Uterus (tissue), 2 donors: Measurements from ENCODE around the gene CLIC1.

Experiments
- CTCF ChIP-seq, 4 experiments: fragments of 200-600 bp in 2 of 4; fragments of 450-650 bp in 2 of 4; sonication (generic) in 2 of 4; IDR thresholded peaks; one replicate each; pipeline ENCODE4 v1.5.1; 2016 to 2019; ENCODE audit warnings: antibody characterized with exemption in 4 of 4, mild to moderate bottlenecking in 2 of 4, moderate library complexity in 1 of 4
- POLR2A ChIP-seq, 2 donors: fragments of 450-650 bp; IDR thresholded peaks; one replicate each; pipeline ENCODE4 v1.6.1; 2016; ENCODE audit warnings: antibody characterized with exemption in 2 of 2, mild to moderate bottlenecking in 1 of 2, moderate library complexity in 1 of 2

DNA sequence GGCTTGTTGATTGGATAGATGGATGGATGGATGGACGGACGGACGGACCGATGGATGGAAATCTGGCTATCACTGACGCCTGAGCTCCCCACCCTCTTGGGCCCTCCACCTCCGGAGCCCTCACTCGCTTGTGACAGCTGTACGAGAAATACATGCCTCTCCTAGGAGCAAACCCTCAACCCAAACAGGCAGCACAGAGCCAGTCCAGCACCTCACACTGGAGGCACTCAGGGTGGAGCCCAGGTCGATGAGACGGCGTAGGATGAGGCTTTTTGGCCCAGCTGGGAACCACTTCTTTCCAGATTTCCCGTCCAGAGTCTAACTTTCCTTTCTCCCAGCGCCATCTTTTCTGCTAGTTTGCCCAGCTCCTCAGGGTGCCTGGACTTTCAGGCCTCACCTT is 52.7 kb downstream of the CLIC1 start:
- TF ChIP-seq CTCF (IDR thresholded peaks at IDR 0.05) (no peak), POLR2A (IDR thresholded peaks at IDR 0.05) (no peak)
